Measurements from ENCODE around the gene METTL21C.

METTL21C gene

GRCh38 chr13:102715447-102715846, 20.6 kb upstream of the METTL21C start:
- Histone ChIP-seq H3K36me3 (ENCODE audit: insufficient read depth, low read length) (no peaks in the 10 kb centered on the region), H3K27ac (no peak overlapping the region), H3K4me3 (no peak overlapping the region), H3K9me3 (ENCODE audit: low read depth, low read length) (no peaks in the 10 kb centered on the region), H3K9ac (ENCODE audit: insufficient read length) (no peak overlapping the region)
- no peak for DNase-seq (ENCODE audit: low read depth, low spot score)
- no peak for TF ChIP-seq EZH2 (IDR thresholded peaks at IDR 0.05)
- TF ChIP-seq FOXP2 (optimal IDR thresholded peaks at IDR 0.05; ENCODE audit: control extremely low read depth, extremely low read length, insufficient read depth): no peak
- no peak for TF ChIP-seq POLR2AphosphoS5 (IDR thresholded peaks at IDR 0.05; ENCODE audit: borderline replicate concordance, low read depth, low read length)

- TF ChIP-seq FOXP2 (optimal IDR thresholded peaks at IDR 0.05; ENCODE audit: control extremely low read depth, extremely low read length, insufficient read depth) (no peak), EZH2 (IDR thresholded peaks at IDR 0.05) (no peak), POLR2AphosphoS5 (IDR thresholded peaks at IDR 0.05; ENCODE audit: borderline replicate concordance, low read depth, low read length) (no peak)
Observed at GRCh38 chr13:102710261-102710679, 15.4 kb upstream of the METTL21C start.

GRCh38 chr13:102709536-102709935, 14.7 kb upstream of the METTL21C start:
- no peak overlapping the region for H3K27ac ChIP-seq
- H3K4me3 ChIP-seq: no peak overlapping the region
- H3K9ac ChIP-seq (ENCODE audit: insufficient read length): no peak overlapping the region
- no peak for TF ChIP-seq FOXP2 (optimal IDR thresholded peaks at IDR 0.05; ENCODE audit: control extremely low read depth, extremely low read length, insufficient read depth)
- no peak for TF ChIP-seq POLR2AphosphoS5 (IDR thresholded peaks at IDR 0.05; ENCODE audit: borderline replicate concordance, low read depth, low read length)
- TF ChIP-seq EZH2 (IDR thresholded peaks at IDR 0.05): no peak
- H3K36me3 ChIP-seq (ENCODE audit: insufficient read depth, low read length): no peaks in the 10 kb centered on the region
- DNase-seq (ENCODE audit: low read depth, low spot score): no peak
- no peaks in the 10 kb centered on the region for H3K9me3 ChIP-seq (ENCODE audit: low read depth, low read length)

More at GRCh38 chr13:102710261-102710679, 15.4 kb upstream of the METTL21C start:
- DNase-seq (ENCODE audit: low read depth, low spot score): no peak
- Histone ChIP-seq H3K9ac (ENCODE audit: insufficient read length) (no peak overlapping the region), H3K36me3 (ENCODE audit: insufficient read depth, low read length) (no peaks in the 10 kb centered on the region), H3K4me3 (no peak overlapping the region), H3K27ac (no peak overlapping the region), H3K9me3 (ENCODE audit: low read depth, low read length) (no peaks in the 10 kb centered on the region)

- no peak overlapping the region for H3K27ac ChIP-seq
- no peaks in the 10 kb centered on the region for H3K9me3 ChIP-seq (ENCODE audit: low read depth, low read length)
- H3K4me3 ChIP-seq: no peak overlapping the region
- no peak overlapping the region for H3K9ac ChIP-seq (ENCODE audit: insufficient read length)
- no peaks in the 10 kb centered on the region for H3K36me3 ChIP-seq (ENCODE audit: insufficient read depth, low read length)
- DNase-seq (ENCODE audit: low read depth, low spot score): no peak
- TF ChIP-seq FOXP2 (optimal IDR thresholded peaks at IDR 0.05; ENCODE audit: control extremely low read depth, extremely low read length, insufficient read depth) (no peak), POLR2AphosphoS5 (IDR thresholded peaks at IDR 0.05; ENCODE audit: borderline replicate concordance, low read depth, low read length) (no peak), EZH2 (IDR thresholded peaks at IDR 0.05) (no peak)
Observed at GRCh38 chr13:102708991-102709390, 14.1 kb upstream of the METTL21C start.

GRCh38 chr13:102708211-102708610, 13.4 kb upstream of the METTL21C start:
- Histone ChIP-seq H3K9me3 (ENCODE audit: low read depth, low read length) (no peaks in the 10 kb centered on the region), H3K4me3 (no peak overlapping the region), H3K9ac (ENCODE audit: insufficient read length) (no peak overlapping the region), H3K36me3 (ENCODE audit: insufficient read depth, low read length) (no peaks in the 10 kb centered on the region), H3K27ac (no peak overlapping the region)
- DNase-seq (ENCODE audit: low read depth, low spot score): no peak
- TF ChIP-seq EZH2 (IDR thresholded peaks at IDR 0.05) (no peak), POLR2AphosphoS5 (IDR thresholded peaks at IDR 0.05; ENCODE audit: borderline replicate concordance, low read depth, low read length) (no peak), FOXP2 (optimal IDR thresholded peaks at IDR 0.05; ENCODE audit: control extremely low read depth, extremely low read length, insufficient read depth) (no peak)

- Histone ChIP-seq H3K9ac (ENCODE audit: insufficient read length) (peak overlapping the region; percentile 32), H3K9me3 (ENCODE audit: low read depth, low read length) (no peaks in the 10 kb centered on the region), H3K4me3 (peak overlapping the region; percentile 57), H3K36me3 (ENCODE audit: insufficient read depth, low read length) (no peaks in the 10 kb centered on the region), H3K27ac (no peak overlapping the region)
- no peak for TF ChIP-seq POLR2AphosphoS5 (IDR thresholded peaks at IDR 0.05; ENCODE audit: borderline replicate concordance, low read depth, low read length)
- no peak for TF ChIP-seq EZH2 (IDR thresholded peaks at IDR 0.05)
- TF ChIP-seq FOXP2 (optimal IDR thresholded peaks at IDR 0.05; ENCODE audit: control extremely low read depth, extremely low read length, insufficient read depth): no peak
- peak; percentile 14 for DNase-seq (ENCODE audit: low read depth, low spot score)
Observed at GRCh38 chr13:102707467-102707866, 12.6 kb upstream of the METTL21C start.

GRCh38 chr13:102704238-102705058, 9.6 kb upstream of the METTL21C start:
- H3K9ac ChIP-seq (ENCODE audit: insufficient read length): no peak overlapping the region
- no peak overlapping the region for H3K4me3 ChIP-seq
- no peaks in the 10 kb centered on the region for H3K9me3 ChIP-seq (ENCODE audit: low read depth, low read length)
- TF ChIP-seq POLR2AphosphoS5 (IDR thresholded peaks at IDR 0.05; ENCODE audit: borderline replicate concordance, low read depth, low read length) (no peak), EZH2 (IDR thresholded peaks at IDR 0.05) (no peak), FOXP2 (optimal IDR thresholded peaks at IDR 0.05; ENCODE audit: control extremely low read depth, extremely low read length, insufficient read depth) (no peak)
- no peak for DNase-seq (ENCODE audit: low read depth, low spot score)
- H3K27ac ChIP-seq: no peak overlapping the region
- no peaks in the 10 kb centered on the region for H3K36me3 ChIP-seq (ENCODE audit: insufficient read depth, low read length)

GRCh38 chr13:102703726-102704035, 8.8 kb upstream of the METTL21C start:
- H3K9ac ChIP-seq (ENCODE audit: insufficient read length): peak overlapping the region; percentile 61
- H3K36me3 ChIP-seq (ENCODE audit: insufficient read depth, low read length): no peaks in the 10 kb centered on the region
- TF ChIP-seq POLR2AphosphoS5 (IDR thresholded peaks at IDR 0.05; ENCODE audit: borderline replicate concordance, low read depth, low read length): no peak
- H3K9me3 ChIP-seq (ENCODE audit: low read depth, low read length): no peaks in the 10 kb centered on the region
- H3K27ac ChIP-seq: no peak overlapping the region
- peak overlapping the region; percentile 49; the same call in 1 of the 2 replicates for H3K4me3 ChIP-seq
- DNase-seq (ENCODE audit: low read depth, low spot score): no peak

Measured in SK-N-MC (cell line).